Fibroblast of lung (primary cell): ENCODE results near the gene SYDE1.

ENCODE experiments used
- EZH2 ChIP-seq: IDR thresholded peaks from 2 replicates; pipeline ENCODE4 v1.5.1; 2012; ENCODE audit warnings: low read length, control low read depth, mild to moderate bottlenecking; ENCODE audit errors: missing control alignments
- TF ChIP-seq, protein P1 (sequence below), 2 donors: IDR thresholded peaks in 1 of 2; conservative IDR thresholded peaks in 1 of 2; 1 replicate in 1 of 2; 2 replicates in 1 of 2; pipeline ENCODE4 v1.5.1; 2011 to 2012; ENCODE audit warnings: low read length in 2 of 2, control low read depth in 1 of 2, inconsistent platforms in 1 of 2, low read depth in 1 of 2, mild to moderate bottlenecking in 1 of 2

- TF ChIP-seq, protein P1, sequence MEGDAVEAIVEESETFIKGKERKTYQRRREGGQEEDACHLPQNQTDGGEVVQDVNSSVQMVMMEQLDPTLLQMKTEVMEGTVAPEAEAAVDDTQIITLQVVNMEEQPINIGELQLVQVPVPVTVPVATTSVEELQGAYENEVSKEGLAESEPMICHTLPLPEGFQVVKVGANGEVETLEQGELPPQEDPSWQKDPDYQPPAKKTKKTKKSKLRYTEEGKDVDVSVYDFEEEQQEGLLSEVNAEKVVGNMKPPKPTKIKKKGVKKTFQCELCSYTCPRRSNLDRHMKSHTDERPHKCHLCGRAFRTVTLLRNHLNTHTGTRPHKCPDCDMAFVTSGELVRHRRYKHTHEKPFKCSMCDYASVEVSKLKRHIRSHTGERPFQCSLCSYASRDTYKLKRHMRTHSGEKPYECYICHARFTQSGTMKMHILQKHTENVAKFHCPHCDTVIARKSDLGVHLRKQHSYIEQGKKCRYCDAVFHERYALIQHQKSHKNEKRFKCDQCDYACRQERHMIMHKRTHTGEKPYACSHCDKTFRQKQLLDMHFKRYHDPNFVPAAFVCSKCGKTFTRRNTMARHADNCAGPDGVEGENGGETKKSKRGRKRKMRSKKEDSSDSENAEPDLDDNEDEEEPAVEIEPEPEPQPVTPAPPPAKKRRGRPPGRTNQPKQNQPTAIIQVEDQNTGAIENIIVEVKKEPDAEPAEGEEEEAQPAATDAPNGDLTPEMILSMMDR (conservative IDR thresholded peaks at IDR 0.05 in 1 of 2, IDR thresholded peaks at IDR 0.05 in 1 of 2; ENCODE audit: low read depth in 1 of 2, low read length in 2 of 2) = no peak
- TF ChIP-seq EZH2 = no peak
These were observed 17.5 kb downstream of the SYDE1 start for GRCh38 chr19:15124572-15125231.
